A673 (cell line): ENCODE measurements around the gene KIF4A.

ENCODE experiments used
- CTCF ChIP-seq: fragments of 300-800, 200-600 bp; sonication (generic); conservative IDR thresholded peaks from 2 replicates; pipeline ENCODE4 v1.5.1; 2017; ENCODE audit warnings: low read depth, mild to moderate bottlenecking, antibody characterized with exemption, low read length, moderate library complexity, mixed read lengths
- EZH2 ChIP-seq: fragments of 200-600 bp; sonication (generic); IDR thresholded peaks from 2 replicates; pipeline ENCODE4 v1.6.1; 2017; ENCODE audit warnings: borderline replicate concordance, low read depth, mild to moderate bottlenecking, mixed read lengths, antibody characterized with exemption, low read length; ENCODE audit not compliant: poor library complexity, severe bottlenecking

GRCh38 chrX:70281951-70282350 is 8.0 kb upstream of the KIF4A start, which contains the start of gene RAB41:
- TF ChIP-seq CTCF, result no peak
- no peak for TF ChIP-seq EZH2
